DND-41 (cell line): Measurements from ENCODE around the gene ARSA.
"Not testable (repeated sequence)": the region's sequence is repeated elsewhere in the genome, so short reads cannot be mapped to it uniquely, and the experiment has no call there.

Experiments
- ATAC-seq: fragments of 200-7000 bp; cut with Tn5 transposase; 3 replicates; pipeline ENCODE4 v1.9.1; 2021; ENCODE audit warnings: low read depth; ENCODE audit not compliant: insufficient read depth
- DNase-seq: peaks from one replicate; pipeline ENCODE4 v3.0.0-alpha.2; 2020
- H2AFZ ChIP-seq: 2 replicates; pipeline ENCODE4 v1.6.0; 2012; ENCODE audit warnings: low read depth, low read length
- H3K27ac ChIP-seq: 2 replicates; pipeline ENCODE4 v1.5.1; 2012; ENCODE audit warnings: low read length, inconsistent platforms
- H3K27me3 ChIP-seq: fragments of 200-600 bp; sonication (generic); 2 replicates; pipeline ENCODE4 v1.6.0; 2012; ENCODE audit warnings: low read length, mild to moderate bottlenecking, inconsistent platforms; ENCODE audit not compliant: insufficient read depth, poor library complexity
- H3K36me3 ChIP-seq: 2 replicates; pipeline ENCODE4 v1.5.1; 2012; ENCODE audit warnings: low read length, inconsistent platforms; ENCODE audit not compliant: insufficient read depth
- H3K4me1 ChIP-seq: 2 replicates; pipeline ENCODE4 v1.5.1; 2012; ENCODE audit warnings: mild to moderate bottlenecking, low read length; ENCODE audit not compliant: insufficient read depth
- H3K4me2 ChIP-seq: 2 replicates; pipeline ENCODE4 v1.6.0; 2012; ENCODE audit warnings: mild to moderate bottlenecking, moderate library complexity, low read length, inconsistent platforms; ENCODE audit not compliant: insufficient read depth
- H3K4me3 ChIP-seq, 2 experiments: fragments of 200-600 bp in 1 of 2; shearing (Covaris generic) in 1 of 2; 2 replicates each; pipeline ENCODE4 v1.5.1; 2012 to 2016; ENCODE audit warnings: inconsistent platforms in 2 of 2, low read length in 2 of 2, mild to moderate bottlenecking in 2 of 2, low read depth in 1 of 2, moderate library complexity in 1 of 2
- H3K79me2 ChIP-seq: 2 replicates; pipeline ENCODE4 v1.6.0; 2012; ENCODE audit warnings: low read length, inconsistent platforms; ENCODE audit not compliant: insufficient read depth
- H3K9ac ChIP-seq: 2 replicates; pipeline ENCODE4 v1.6.0; 2012; ENCODE audit warnings: low read depth, mild to moderate bottlenecking, inconsistent platforms, low read length, moderate library complexity
- H3K9me3 ChIP-seq: 2 replicates; pipeline ENCODE4 v1.5.1; 2012; ENCODE audit warnings: low read length, moderate library complexity, mild to moderate bottlenecking, inconsistent platforms; ENCODE audit not compliant: insufficient read depth, severe bottlenecking
- H4K20me1 ChIP-seq: 2 replicates; pipeline ENCODE4 v1.6.0; 2012; ENCODE audit warnings: low read length; ENCODE audit not compliant: insufficient read depth
- CTCF ChIP-seq: IDR thresholded peaks from 2 replicates; pipeline ENCODE4 v1.5.1; 2012; ENCODE audit warnings: borderline replicate concordance, low read length, moderate library complexity, mild to moderate bottlenecking; ENCODE audit not compliant: poor library complexity, severe bottlenecking; ENCODE audit errors: extremely low read depth
- EZH2 ChIP-seq: IDR thresholded peaks from 3 replicates; pipeline ENCODE4 v1.6.1; 2012; ENCODE audit warnings: borderline replicate concordance, low read depth, mild to moderate bottlenecking, moderate library complexity, low read length, inconsistent platforms; ENCODE audit not compliant: severe bottlenecking

Gene ARSA

DNA sequence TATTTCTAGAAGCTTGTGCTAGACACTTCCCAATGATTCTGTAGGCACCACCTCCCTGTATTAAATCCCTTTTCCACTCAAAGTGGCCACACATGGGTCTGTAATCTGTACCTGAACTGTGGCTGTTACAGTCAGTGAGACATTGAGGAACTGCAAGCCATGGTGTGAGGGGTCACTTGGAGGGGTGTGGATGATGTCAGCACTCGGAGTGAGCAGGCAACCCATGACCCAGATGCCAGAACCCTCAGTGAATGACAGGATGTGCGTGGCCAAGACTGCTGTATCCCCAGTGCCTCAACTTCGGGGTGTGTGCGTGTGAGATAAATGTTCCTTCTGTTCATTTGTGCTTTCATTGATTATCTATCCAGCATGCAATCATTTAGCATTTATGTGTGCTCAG, 30.0 kb upstream of the ARSA start:
- Histone ChIP-seq H3K4me2 (no peak overlapping the region), H4K20me1 (no peaks in the 10 kb centered on the region; the same call in 1 of the 2 replicates), H3K4me3 (no peak overlapping the region), H3K79me2 (no peaks in the 10 kb centered on the region), H3K9ac (no peak overlapping the region), H3K4me1 (no peaks in the 10 kb centered on the region), H2AFZ (no peak overlapping the region), H3K36me3 (no peaks in the 10 kb centered on the region), H3K27ac (no peak overlapping the region), H3K9me3 (no peaks in the 10 kb centered on the region), H3K27me3 (peaks cover 8% of the 10 kb centered on the region)
- TF ChIP-seq CTCF (no peak), EZH2 (no peak)
- DNase-seq (no peak), ATAC-seq (no peak)

GRCh38 chr22:50656122-50657070, 28.4 kb upstream of the ARSA start:
- ATAC-seq (no peak), DNase-seq (no peak)
- H3K4me1 ChIP-seq: no peaks in the 10 kb centered on the region
- no peaks in the 10 kb centered on the region for H3K79me2 ChIP-seq
- no peaks in the 10 kb centered on the region for H3K36me3 ChIP-seq
- no peak for TF ChIP-seq CTCF
- TF ChIP-seq EZH2: no peak
- H3K4me2 ChIP-seq: no peak overlapping the region
- no peak overlapping the region for H3K27ac ChIP-seq
- H3K27me3 ChIP-seq: peaks cover 8% of the 10 kb centered on the region
- no peaks in the 10 kb centered on the region for H3K9me3 ChIP-seq
- no peak overlapping the region for H2AFZ ChIP-seq
- H3K9ac ChIP-seq: no peak overlapping the region
- no peaks in the 10 kb centered on the region; the same call in 1 of the 2 replicates for H4K20me1 ChIP-seq
- H3K4me3 ChIP-seq: no peak overlapping the region

GRCh38 chr22:50654664-50655063, 26.7 kb upstream of the ARSA start:
- not testable (repeated sequence) for DNase-seq, H3K4me1 ChIP-seq, H3K4me3 ChIP-seq, ATAC-seq, H3K27ac ChIP-seq, H3K36me3 ChIP-seq, H2AFZ ChIP-seq, H3K4me2 ChIP-seq, H3K79me2 ChIP-seq, H3K9me3 ChIP-seq, H3K27me3 ChIP-seq, H3K9ac ChIP-seq, H4K20me1 ChIP-seq

DNA sequence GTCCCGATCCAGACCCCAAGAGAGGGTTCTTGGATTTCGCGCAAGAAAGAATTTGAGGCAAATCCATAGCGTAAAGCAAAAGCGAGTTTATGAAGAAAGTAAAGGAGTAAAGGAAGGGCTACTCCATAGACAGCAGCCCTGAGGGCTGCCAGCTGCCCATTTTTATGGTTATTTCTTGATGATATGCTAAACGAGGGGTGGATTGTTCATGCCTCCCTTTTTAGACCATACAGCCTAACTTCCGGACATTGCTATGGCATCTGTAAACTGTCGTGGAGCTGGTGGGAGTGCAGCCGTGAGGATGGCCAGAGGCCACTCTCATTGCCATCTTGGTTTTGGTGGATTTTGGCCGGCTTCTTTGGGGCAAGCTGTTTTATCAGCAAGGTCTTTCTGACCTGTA, 25.3 kb upstream of the ARSA start:
- Histone ChIP-seq H3K9me3 (peaks cover 14% of the 10 kb centered on the region), H3K4me2 (no peak overlapping the region), H3K4me3 (no peak overlapping the region), H3K9ac (no peak overlapping the region), H3K36me3 (no peaks in the 10 kb centered on the region), H3K27ac (no peak overlapping the region), H3K4me1 (no peaks in the 10 kb centered on the region), H2AFZ (no peak overlapping the region), H3K27me3 (peaks cover 8% of the 10 kb centered on the region), H3K79me2 (no peaks in the 10 kb centered on the region), H4K20me1 (no peaks in the 10 kb centered on the region; the same call in 1 of the 2 replicates)
- ATAC-seq (no peak), DNase-seq (no peak)
- TF ChIP-seq CTCF: no peak
- TF ChIP-seq EZH2: no peak

- ATAC-seq, H2AFZ ChIP-seq, DNase-seq, H3K9me3 ChIP-seq, H3K79me2 ChIP-seq, H3K4me3 ChIP-seq, H3K4me2 ChIP-seq, H3K36me3 ChIP-seq, H4K20me1 ChIP-seq, H3K4me1 ChIP-seq, H3K27ac ChIP-seq, H3K9ac ChIP-seq: not testable (repeated sequence)
- peaks cover 24% of the 10 kb centered on the region for H3K27me3 ChIP-seq
Observed at GRCh38 chr22:50643821-50644101, 15.8 kb upstream of the ARSA start.
